Uterus (tissue), 2 donors: ENCODE data around the gene SEC14L1.

ENCODE experiments used
- POLR2A ChIP-seq, 2 donors: fragments of 450-650 bp; IDR thresholded peaks; one replicate each; pipeline ENCODE4 v1.6.1; 2016; ENCODE audit warnings: antibody characterized with exemption in 2 of 2, mild to moderate bottlenecking in 1 of 2, moderate library complexity in 1 of 2
- TF ChIP-seq, protein P1 (sequence below), 4 experiments: fragments of 200-600 bp in 2 of 4; fragments of 450-650 bp in 2 of 4; sonication (generic) in 2 of 4; IDR thresholded peaks; one replicate each; pipeline ENCODE4 v1.5.1; 2016 to 2019; ENCODE audit warnings: antibody characterized with exemption in 4 of 4, mild to moderate bottlenecking in 2 of 4, moderate library complexity in 1 of 4

DNA sequence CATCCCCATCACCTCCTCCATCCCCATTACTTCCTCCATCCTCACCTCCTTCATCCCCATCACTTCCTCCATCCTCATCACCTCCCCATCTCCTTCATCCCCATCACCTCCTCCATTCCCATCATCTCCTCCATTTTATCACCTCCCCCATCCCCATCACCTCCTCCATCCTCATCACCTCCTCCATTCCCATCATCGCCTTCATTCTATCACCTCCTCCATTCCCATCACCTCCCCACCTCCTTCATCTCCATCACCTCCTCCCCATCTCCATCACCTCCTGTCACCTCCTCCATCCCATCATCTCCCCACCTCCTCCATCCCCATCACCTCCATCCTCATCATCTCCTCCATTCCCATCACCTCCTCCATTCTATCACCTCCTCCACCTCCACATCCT is 116.4 kb downstream of the SEC14L1 start:
- TF ChIP-seq, protein P1, sequence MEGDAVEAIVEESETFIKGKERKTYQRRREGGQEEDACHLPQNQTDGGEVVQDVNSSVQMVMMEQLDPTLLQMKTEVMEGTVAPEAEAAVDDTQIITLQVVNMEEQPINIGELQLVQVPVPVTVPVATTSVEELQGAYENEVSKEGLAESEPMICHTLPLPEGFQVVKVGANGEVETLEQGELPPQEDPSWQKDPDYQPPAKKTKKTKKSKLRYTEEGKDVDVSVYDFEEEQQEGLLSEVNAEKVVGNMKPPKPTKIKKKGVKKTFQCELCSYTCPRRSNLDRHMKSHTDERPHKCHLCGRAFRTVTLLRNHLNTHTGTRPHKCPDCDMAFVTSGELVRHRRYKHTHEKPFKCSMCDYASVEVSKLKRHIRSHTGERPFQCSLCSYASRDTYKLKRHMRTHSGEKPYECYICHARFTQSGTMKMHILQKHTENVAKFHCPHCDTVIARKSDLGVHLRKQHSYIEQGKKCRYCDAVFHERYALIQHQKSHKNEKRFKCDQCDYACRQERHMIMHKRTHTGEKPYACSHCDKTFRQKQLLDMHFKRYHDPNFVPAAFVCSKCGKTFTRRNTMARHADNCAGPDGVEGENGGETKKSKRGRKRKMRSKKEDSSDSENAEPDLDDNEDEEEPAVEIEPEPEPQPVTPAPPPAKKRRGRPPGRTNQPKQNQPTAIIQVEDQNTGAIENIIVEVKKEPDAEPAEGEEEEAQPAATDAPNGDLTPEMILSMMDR (IDR thresholded peaks at IDR 0.05) = no peak
- TF ChIP-seq POLR2A (IDR thresholded peaks at IDR 0.05) = no peak
